ENCODE results near the gene MAGEA8. TPM values are rescaled to one million over a fixed set of nuclear protein-coding genes. Genes with fewer than 3 reads are reported as not detected.

Gene MAGEA8
- total and polyA plus RNA-seq, 9 of the 15 experiments (the other 6 are each of a cell fraction or from before 2014, with no cell fraction given), result 0.49 to 4.6 (median 1.9) TPM

DNA sequence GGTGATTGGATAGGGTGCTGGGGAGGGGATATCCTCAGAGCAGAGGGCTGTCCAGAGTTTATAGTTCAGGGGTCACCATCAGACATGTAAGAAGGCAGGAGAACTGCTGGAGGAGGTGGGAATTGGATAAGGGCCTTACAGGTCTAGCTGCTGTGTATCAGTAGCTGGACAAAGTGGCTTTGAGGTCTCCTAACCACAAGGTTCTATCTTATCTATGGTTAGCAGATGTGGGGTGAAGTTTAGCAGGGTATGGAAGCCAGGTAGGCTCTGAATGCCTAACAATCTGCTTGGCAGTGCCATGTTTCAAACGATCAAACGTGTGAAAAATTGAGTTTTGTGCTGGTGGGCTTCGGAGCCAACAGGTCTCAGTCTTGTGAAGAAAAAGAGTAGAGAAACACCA lies 32.1 kb upstream of the MAGEA8 start (continued):
- TF ChIP-seq ZNF586 (CRISPR knock-in tag; conservative IDR thresholded peaks at IDR 0.05) (no peak), ZKSCAN3 (CRISPR knock-in tag; IDR thresholded peaks at IDR 0.05) (no peak), NFYB (IDR thresholded peaks at IDR 0.05; ENCODE audit: extremely low read depth, insufficient read length) (no peak), BCOR (IDR thresholded peaks at IDR 0.05) (0 out of 2 replicates have a peak, but pooled peaks have one; percentile 16), ELF1 (tag; IDR thresholded peaks at IDR 0.05) (no peak), HDAC1 (IDR thresholded peaks at IDR 0.05) (0 out of 4 replicates have a peak, but pooled peaks of 1 of the 2 experiments have one; percentile 29), ZNF124 (CRISPR knock-in tag; IDR thresholded peaks at IDR 0.05) (no peak), LCOR (CRISPR knock-in tag; IDR thresholded peaks at IDR 0.05) (no peak), L3MBTL2 (IDR thresholded peaks at IDR 0.05) (no peak), ZNF551 (CRISPR knock-in tag; IDR thresholded peaks at IDR 0.05) (no peak), TAF9B (IDR thresholded peaks at IDR 0.05; ENCODE audit: partially characterized antibody) (no peak), PHB2 (IDR thresholded peaks at IDR 0.05; ENCODE audit: low read depth) (no peak; the same call in 1 of the 2 replicates), TRIM28 (IDR thresholded peaks at IDR 0.05) (0 out of 2 replicates have a peak, but pooled peaks have one; percentile 65), LARP7 (IDR thresholded peaks at IDR 0.05) (no peak), MYBL2 (IDR thresholded peaks at IDR 0.05; ENCODE audit: low read depth) (no peak), MYBL2 (CRISPR knock-in tag; IDR thresholded peaks at IDR 0.05; ENCODE audit: borderline replicate concordance) (no peak), PPARD (CRISPR knock-in tag; IDR thresholded peaks at IDR 0.05) (no peak), ATF1 (CRISPR knock-in tag; IDR thresholded peaks at IDR 0.05) (no peak), ATF1 (tag; IDR thresholded peaks at IDR 0.05) (no peak)
- TF ChIP-seq, protein P1, sequence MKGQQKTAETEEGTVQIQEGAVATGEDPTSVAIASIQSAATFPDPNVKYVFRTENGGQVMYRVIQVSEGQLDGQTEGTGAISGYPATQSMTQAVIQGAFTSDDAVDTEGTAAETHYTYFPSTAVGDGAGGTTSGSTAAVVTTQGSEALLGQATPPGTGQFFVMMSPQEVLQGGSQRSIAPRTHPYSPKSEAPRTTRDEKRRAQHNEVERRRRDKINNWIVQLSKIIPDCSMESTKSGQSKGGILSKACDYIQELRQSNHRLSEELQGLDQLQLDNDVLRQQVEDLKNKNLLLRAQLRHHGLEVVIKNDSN (CRISPR knock-in tag; IDR thresholded peaks at IDR 0.05), result no peak
- TF ChIP-seq, protein P2, sequence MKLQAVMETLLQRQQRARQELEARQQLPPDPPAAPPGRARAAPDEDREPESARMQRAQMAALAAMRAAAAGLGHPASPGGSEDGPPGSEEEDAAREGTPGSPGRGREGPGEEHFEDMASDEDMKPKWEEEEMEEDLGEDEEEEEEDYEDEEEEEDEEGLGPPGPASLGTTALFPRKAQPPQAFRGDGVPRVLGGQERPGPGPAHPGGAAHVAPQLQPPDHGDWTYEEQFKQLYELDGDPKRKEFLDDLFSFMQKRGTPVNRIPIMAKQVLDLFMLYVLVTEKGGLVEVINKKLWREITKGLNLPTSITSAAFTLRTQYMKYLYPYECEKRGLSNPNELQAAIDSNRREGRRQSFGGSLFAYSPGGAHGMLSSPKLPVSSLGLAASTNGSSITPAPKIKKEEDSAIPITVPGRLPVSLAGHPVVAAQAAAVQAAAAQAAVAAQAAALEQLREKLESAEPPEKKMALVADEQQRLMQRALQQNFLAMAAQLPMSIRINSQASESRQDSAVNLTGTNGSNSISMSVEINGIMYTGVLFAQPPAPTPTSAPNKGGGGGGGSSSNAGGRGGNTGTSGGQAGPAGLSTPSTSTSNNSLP (IDR thresholded peaks at IDR 0.05; ENCODE audit: borderline replicate concordance, low read depth, low read length), result no peak
- TF ChIP-seq, protein P3, sequence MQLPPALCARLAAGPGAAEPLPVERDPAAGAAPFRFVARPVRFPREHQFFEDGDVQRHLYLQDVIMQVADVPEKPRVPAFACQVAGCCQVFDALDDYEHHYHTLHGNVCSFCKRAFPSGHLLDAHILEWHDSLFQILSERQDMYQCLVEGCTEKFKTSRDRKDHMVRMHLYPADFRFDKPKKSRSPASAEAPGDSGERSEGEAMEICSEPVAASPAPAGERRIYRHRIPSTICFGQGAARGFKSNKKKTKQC (CRISPR knock-in tag; IDR thresholded peaks at IDR 0.05), result no peak
- TF ChIP-seq, protein P4, sequence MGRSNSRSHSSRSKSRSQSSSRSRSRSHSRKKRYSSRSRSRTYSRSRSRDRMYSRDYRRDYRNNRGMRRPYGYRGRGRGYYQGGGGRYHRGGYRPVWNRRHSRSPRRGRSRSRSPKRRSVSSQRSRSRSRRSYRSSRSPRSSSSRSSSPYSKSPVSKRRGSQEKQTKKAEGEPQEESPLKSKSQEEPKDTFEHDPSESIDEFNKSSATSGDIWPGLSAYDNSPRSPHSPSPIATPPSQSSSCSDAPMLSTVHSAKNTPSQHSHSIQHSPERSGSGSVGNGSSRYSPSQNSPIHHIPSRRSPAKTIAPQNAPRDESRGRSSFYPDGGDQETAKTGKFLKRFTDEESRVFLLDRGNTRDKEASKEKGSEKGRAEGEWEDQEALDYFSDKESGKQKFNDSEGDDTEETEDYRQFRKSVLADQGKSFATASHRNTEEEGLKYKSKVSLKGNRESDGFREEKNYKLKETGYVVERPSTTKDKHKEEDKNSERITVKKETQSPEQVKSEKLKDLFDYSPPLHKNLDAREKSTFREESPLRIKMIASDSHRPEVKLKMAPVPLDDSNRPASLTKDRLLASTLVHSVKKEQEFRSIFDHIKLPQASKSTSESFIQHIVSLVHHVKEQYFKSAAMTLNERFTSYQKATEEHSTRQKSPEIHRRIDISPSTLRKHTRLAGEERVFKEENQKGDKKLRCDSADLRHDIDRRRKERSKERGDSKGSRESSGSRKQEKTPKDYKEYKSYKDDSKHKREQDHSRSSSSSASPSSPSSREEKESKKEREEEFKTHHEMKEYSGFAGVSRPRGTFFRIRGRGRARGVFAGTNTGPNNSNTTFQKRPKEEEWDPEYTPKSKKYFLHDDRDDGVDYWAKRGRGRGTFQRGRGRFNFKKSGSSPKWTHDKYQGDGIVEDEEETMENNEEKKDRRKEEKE (IDR thresholded peaks at IDR 0.05; ENCODE audit: borderline replicate concordance in 1 of 2, control insufficient read depth in 1 of 2, low read depth in 2 of 2, low read length in 1 of 2), result no peak
- TF ChIP-seq, protein P5, sequence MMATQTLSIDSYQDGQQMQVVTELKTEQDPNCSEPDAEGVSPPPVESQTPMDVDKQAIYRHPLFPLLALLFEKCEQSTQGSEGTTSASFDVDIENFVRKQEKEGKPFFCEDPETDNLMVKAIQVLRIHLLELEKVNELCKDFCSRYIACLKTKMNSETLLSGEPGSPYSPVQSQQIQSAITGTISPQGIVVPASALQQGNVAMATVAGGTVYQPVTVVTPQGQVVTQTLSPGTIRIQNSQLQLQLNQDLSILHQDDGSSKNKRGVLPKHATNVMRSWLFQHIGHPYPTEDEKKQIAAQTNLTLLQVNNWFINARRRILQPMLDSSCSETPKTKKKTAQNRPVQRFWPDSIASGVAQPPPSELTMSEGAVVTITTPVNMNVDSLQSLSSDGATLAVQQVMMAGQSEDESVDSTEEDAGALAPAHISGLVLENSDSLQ (IDR thresholded peaks at IDR 0.05), result no peak

All from K562 (cell line).